T-helper 1 cell (primary cell): ENCODE data around the gene NDUFS7.

Source experiments
- DNase-seq, 5 donors: peaks; one replicate each; pipeline ENCODE4 v3.0.0-alpha.2; 2012 to 2020

The NDUFS7 gene

DNA sequence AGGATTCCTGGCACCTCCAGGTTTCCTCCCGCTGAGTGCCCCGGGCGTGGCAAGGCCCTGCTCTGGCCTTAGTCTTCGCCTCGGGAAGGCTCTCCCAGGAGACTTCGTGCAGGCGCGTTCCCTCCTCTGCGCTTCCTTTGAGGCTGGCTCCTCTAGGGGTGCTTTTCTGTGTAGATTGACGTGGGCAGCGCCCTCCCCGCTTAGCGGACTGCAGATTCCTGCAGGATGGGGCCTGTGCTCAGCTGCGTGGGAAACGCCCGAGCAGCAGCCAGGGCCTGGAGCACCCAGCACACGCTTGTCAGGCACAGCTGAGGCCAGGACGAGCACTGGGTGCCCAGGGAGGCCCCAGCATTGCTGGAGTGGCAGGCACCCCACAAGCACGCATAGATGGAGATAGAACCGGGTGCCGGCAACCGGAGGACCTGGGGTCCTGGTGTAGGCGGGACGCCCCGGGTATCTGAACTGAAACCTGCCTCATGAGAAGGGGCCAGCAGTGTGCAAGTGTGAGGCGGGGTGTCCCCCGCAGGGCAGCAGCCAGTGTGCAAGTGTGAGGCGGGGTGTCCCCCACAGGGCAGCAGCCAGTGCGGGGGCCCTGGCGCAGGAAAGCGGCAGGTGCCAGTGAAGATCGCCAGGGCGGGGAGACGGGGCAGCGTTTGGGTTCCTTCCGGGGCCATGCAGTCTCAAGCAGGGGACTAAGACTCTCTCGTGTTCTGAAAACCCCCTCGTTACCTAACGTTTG is 3.4 kb downstream of the NDUFS7 start:
- DNase-seq, result no peak

DNA sequence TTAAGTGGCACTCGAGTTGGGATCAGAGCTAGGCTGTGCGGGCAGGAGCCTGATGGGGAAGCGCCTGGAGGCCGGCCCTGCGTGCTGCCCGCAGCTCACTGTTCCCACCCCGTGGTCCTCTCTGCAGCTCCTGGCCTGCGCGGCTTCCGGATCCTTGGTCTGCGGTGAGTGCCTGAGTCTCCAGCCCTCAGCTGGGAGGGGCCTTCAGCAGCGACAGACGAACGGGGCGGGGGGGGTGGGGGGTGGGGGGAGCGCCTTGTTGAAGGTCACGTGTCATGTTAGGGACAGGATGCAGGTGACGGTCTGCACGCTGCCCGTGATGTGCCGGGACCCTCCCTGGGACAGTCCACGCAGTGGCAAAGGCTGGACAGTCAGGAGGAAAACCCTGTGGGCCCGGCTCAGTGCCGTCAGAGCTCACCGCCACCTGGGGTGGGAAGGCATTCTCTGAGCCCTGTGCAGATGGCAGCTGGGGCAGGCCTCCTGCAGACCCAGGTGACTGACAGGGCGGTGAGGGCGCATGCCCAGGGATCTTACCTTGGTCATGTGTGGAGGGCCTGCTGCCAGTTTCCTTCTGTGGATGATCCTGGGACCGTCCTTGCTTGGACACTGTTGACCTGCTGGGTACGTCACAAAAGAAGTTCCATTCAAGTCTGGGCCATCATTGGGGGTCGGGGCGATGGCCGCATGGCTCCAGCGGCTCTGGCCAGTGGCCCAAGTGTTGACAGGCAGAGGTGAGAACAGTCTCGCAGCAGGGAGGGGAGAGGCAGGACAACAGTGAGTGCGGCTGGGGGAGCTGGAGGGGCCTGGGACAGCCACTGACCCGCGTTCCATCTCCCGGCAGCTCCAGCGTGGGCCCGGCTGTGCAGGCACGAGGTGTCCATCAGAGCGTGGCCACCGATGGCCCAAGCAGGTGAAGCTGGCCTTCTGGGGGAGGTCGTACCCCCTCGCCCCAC is 4.3 kb downstream of the NDUFS7 start:
- DNase-seq, result no peak

DNA sequence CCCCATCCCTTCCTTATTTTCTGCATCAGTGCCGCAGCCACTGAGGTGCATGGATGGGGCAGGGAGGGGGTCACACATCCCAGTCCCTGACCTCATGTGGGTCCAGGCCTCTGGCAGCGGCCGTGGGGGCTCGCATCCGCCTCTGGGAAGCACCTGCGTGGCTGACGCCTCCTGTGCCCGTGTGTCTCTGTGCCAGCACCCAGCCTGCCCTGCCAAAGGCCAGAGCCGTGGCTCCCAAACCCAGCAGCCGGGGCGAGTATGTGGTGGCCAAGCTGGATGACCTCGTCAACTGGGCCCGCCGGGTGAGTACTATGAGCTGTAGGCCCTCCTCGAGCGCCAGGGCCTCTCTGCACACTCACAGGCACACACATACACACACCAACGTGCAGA is 4.9 kb downstream of the NDUFS7 start:
- no peak for DNase-seq

DNA sequence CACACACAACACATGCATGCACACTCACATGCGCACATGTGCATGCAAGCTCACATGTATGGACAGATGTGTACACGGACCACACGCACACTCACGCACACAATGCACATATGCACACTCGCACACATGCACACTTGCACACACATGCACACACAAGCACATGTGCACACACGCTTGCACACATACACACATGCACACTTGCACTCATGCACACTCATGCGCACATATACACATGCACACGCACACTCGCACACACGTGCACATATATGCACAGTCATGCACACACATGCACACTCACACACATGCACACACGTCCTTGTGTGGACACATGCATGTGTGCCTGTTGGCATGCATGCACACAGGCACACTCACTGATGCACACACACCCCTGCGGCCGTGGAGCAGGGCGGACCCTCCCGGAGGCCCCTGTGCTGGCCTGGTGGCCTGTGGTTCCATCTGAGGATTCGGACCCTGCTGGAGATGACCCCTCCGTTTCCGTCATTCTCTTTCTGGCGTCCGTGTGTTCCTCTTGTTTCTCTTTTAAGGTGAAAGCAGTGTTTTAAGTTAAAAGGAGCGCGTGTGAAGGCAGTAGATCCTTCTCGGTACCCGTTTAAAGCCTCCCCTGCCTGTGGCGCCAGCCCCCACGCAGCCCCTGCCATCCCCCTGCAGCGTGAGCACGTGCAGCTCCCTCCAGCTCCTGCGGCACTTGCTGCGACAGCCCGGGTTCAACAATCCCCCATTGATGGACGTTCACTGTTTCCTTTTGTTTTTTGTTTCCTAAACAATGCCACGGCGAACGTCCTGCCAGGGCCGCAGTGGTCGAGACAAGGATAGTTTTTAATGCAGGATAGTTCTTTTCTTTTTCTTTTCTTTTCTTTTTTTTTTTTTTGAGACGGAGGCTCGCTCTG is 5.6 kb downstream of the NDUFS7 start:
- no peak for DNase-seq

DNA sequence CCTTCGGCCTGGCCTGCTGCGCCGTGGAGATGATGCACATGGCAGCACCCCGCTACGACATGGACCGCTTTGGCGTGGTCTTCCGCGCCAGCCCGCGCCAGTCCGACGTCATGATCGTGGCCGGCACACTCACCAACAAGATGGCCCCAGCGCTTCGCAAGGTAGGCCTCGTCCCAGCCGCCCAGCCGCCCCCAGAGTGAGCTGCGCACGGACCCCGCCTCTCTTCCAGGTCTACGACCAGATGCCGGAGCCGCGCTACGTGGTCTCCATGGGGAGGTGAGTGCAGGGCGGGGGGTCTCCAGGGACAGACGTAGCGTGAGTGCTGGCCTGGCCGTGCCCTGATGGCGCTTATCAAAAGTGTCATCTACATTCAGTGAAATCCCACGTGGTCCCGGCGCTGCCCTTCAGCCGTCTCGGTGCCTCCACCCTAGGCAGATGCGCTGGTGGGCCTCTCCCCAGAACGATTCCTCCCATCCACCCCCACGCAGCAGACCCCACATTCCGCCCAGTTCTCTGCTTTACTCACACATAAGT is 7.2 kb downstream of the NDUFS7 start:
- DNase-seq, result no peak

DNA sequence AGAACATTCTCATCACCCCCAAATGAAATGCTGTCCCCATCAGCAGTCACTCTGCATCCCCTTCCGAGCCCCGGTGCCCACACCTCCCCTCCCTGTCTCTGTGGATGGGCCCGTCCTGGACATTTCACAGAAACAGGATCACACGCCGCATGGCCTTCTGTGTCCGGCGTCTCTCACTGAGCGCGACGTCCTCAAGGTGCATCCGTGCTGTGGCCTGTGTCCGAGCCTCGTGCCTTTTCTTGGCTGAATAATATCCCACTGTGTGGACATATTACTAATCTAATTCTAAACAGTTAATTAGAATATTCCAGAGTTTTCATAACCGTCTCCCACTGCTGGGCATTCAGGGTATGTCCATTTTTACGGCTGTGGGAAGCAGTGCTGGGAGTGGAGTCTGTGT is 8.7 kb downstream of the NDUFS7 start:
- no peak for DNase-seq

DNA sequence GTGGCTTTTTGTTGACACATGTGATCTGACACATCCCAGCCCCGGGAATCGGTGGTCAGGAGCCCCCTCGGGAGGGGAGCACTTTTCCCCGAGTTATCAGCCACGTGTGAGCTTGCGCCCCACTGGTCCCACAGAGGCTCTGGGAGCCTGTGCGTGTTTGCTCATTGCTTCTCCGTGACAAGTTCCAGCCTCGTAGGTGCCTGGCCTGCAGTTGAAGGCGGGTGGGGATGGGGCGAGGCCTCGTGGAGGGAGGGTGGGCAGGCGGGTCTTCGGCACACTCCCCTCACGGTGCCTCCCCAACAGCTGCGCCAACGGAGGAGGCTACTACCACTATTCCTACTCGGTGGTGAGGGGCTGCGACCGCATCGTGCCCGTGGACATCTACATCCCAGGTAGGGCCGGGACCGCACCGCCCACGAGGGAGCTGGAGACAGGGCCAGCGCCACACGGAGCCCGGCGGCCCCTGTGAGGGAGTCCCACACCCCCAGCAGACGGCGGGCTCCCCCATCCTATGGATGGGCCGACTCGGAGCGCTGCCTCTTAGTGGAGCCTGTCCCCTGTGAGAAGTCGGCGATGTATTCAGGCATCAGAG is 9.3 kb downstream of the NDUFS7 start:
- no peak for DNase-seq

DNA sequence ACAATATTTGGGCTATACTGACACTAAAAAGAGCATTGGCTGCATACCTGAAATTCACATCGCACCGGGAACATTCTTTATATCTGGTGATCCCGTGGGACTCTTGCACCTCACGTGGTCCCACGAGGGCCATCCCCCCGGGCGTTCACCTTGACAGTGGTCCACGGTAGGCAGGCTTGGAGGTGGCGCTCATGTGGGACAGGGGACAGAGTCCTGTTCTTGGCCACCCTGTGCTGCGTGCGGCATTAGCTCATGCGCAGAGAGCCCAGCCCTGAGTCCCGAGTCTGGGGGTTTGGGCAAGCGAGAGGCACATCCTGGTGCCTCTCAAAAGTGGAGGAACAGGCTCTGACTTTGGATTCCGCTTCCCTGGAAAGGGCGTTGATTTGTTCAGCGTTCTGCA is 10.1 kb downstream of the NDUFS7 start:
- no peak for DNase-seq

DNA sequence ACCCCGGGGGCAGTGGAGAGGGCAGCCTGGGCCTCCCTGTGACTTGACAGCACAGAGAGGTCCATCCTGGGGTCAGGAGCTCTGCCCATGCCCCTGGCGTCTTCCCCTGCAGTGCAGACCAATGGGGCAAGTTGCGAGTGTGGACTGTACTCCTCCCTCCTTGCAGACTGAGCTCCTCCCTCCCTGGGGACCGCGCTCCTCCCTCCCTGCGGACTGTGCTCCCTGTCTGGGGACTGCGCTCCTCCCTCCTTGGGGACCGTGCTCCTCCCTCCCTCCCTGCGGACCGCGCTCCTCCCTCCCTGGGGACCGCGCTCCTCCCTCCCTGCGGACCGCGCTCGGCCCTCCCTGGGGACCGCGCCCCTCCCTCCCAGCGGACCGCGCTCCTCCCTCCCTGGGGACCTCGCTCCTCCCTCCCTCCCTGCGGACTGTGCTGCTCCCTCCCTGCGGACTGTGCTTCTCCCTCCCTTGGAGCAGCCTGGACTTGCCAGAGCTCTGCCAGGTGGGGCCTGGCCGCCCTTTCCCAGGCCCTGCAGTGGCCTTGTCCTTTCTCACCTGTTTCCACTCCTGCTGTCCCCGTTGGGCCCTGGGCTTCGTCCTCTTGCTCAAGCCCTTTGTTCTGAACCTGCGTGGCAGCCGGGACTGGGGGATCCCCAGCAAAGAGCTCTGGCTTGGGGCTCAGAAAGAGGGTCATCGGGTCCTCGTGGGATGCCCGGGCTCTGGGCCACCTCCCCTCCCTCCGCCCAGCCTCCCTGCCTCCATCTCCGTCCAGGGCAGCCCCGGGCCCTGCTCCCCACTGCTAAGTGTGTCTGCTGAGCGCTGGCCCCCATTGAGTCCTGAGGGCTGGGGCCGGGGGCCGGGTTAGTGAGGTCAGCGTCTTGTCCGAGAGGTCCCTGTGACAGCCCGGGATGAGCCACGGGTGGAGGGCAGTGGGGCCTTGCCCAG is 10.8 kb downstream of the NDUFS7 start:
- DNase-seq, result no peak

DNA sequence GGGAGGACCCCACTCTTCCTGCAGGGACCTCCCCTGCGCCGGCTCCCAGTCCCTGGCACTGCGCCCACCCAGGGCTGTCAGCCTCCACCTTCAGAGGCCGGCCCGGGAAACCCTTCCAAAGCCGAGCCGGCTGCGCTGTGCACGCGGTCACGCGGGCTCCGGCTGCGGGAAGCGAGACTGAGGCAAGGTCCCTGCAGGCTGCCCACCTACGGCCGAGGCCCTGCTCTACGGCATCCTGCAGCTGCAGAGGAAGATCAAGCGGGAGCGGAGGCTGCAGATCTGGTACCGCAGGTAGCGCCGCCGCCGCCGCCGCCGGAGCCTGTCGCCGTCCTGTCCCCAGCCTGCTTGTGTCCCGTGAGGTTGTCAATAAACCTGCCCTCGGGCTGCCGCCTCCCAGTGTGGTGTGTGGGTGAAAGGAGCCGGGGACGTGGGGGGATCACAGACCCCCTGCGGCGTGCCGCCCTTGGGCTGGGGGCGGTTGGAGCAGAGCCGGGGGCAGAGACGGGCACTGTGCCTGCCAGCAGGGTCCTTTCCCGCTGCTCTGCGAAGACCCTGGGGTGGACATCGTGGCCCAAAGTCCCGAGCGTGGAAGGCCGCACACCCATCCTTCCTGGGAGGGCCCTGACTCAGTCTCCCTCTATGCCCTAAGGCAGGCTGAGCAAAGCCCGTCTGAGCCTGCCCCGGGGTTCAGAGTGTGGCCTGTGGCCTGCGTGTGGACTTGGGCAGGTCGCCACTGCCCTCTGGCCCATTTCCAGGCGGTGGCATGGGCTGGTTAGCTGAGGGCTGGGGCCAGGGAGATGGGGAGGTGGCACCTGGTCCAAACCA is 11.7 kb downstream of the NDUFS7 start:
- no peak for DNase-seq

DNA sequence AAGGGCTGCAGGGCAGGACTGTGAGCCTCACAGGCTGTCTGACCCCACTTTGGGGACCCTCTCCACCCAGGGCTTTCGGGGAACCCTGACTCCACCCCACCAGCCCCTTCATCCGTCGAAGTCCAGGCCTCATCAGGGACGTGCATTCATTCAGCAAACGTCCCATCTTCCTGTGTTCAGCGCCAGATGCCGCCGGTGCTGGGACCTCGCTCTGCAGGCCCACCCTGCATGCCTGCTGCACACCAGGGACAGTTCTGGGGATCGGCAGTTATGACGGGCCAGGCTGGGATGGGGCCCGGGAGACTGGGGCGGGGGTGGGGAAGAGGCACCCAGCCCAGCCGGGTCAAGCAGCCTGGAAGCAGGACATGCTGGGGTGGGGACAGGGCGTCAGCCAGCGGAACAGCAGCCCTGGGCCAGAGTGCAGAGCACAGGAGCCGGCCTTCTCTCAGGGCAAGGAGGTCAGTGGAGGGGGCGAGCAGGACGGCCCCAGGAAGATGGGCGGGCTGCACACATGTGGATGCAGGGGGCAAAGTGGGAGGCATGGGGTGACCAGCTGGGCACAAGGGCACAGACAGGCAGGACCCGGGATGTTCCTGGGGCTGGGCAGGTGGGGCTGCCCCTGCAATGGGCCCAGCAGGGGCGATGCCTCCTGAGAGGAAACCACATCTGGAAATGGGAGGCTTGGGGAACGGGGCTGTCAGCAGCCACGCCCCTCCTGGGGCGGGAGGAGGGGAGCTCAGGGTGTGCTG is 12.5 kb downstream of the NDUFS7 start:
- DNase-seq, result no peak

DNA sequence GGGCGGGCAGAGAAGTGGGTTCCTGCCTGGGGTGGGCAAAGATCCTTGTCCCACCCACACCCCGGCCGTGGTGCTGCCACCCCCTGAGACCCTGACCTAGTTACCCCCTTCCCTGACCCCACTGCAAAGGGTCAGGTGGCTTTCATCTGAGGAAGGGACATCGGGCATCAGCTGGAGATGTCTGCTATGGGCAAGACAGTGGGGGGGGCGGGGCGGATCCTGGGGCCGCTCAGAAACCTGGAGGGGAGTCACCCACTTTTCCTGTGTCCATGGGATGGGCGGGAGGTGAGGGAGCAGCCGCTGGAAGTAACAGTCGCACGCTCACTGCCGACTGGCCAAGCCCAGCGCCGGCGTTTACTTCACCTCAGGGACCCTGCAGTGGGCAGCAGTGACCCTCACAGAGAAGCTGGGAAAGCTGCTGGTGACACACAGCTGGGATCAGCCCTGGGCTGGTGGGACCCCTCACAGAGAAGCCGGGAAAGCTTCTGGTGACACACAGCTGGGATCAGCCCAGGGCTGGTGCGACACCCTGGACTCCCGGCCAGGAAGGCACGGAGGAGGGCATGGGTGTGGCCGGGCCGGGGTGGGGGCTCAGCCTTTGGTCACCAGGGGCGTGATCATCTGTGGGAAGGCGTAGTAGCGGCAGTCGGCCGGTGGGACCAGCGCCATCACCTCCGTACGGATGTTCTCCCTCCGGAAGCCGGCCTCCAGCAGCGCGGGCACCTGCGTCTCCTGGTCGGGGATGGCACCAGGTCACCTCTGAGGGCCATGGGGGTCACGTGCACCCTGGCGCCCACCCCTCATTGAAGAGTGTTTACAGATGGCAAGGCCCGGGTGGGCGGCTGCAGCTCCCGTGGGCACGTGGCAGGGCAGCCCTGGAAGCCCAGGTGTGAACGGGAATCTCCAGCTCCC is 13.3 kb downstream of the NDUFS7 start:
- DNase-seq, result no peak

DNA sequence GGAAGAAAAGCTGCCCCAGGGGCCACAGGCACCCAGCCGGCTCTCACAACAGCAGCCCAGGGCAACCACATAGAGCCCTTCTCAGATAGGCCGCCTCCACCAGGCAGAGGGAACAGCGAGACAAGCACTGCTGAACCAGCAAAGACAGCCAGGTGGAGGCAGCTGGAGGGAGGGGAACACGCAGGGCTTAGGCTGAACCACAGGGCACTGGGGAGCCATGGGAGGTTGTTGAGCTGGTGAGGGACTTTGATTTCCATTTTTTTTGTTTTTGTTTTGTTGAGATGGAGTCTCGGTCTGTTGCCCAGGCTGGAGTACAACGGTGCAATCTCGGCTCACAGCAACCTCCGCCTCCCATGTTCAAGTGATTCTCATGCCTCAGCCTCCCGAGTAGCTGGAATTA is 14.1 kb downstream of the NDUFS7 start:
- DNase-seq, result no peak

DNA sequence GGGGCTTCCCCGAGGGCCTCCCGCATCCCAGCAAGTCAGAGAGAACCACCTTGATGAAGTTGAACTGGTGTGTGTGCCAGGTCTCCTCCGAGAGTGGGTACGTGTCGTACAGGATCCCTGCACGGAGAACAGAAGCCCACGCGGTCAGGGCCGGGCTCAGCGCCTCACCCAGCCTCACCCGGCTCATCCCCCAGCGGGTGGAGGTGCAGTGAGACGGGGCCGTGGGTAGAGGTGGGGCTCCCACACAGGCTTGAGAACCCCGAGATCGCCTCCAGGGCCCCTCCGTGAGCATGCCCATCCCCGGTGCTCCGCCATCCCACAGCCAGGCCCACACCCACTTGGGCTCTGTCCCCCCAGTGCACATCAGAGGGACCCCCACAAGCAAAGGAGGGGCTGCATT is 15.4 kb downstream of the NDUFS7 start:
- no peak for DNase-seq

DNA sequence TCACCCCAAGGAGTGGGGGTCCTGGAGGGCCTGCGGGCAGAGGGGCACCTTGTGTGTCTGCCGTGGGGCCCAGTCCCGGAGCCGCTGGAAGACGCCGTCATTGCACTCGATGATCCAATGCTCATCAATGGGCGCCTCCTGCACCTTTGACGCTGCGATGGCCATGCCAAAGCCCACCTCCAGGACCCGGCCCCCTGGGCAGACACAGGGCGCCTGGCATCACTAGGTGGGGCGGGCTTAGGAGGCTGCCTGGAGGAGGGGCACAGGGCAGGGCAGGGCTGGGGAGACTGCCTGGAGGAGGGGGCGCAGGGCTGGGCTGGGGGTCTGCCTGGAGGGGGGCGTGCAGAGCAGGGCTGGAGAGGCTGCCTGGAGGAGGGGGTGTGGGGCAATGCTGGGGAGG is 16.0 kb downstream of the NDUFS7 start:
- DNase-seq, result no peak

DNA sequence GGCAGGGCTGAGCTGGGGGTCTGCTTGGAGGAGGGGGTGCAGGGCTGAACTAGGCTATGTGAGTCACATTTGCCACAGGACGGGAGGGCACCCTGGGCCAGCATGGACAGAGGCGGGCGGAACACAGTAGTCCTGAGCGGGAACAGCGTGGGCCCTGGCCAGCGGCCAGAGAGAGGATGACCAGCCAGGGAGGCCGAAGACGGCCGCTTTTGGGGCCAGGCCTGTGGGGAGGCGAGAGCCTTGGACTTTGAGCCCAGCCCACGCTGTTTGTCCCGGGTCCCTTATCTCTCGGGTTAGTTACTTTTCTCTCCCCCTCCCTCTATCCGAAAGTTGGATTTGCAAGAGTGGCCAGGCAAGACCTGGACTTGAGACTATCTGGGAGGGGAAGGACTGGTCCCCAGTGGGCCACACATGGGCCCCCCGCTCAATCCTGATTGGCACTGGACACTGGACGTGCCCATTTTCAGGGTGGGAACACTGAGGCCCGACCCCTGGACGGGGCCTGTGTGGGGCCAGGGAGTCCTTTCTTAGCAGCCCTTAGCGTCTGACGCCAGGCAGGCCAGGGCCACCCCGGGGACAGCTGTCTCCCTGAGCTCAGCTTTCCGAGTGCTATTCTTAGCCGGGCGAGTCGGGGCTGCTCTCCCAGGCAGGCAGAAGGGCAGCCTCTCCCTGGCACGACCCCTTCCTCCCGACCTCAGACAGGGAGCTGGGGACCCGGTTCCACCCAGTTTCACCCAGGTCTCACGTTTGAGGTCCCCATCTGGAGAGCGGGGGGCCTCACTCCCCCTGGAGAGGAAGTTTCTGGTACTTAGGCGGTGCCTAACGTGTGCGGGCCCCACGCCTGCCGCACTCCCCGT is 16.8 kb downstream of the NDUFS7 start:
- DNase-seq, result no peak

DNA sequence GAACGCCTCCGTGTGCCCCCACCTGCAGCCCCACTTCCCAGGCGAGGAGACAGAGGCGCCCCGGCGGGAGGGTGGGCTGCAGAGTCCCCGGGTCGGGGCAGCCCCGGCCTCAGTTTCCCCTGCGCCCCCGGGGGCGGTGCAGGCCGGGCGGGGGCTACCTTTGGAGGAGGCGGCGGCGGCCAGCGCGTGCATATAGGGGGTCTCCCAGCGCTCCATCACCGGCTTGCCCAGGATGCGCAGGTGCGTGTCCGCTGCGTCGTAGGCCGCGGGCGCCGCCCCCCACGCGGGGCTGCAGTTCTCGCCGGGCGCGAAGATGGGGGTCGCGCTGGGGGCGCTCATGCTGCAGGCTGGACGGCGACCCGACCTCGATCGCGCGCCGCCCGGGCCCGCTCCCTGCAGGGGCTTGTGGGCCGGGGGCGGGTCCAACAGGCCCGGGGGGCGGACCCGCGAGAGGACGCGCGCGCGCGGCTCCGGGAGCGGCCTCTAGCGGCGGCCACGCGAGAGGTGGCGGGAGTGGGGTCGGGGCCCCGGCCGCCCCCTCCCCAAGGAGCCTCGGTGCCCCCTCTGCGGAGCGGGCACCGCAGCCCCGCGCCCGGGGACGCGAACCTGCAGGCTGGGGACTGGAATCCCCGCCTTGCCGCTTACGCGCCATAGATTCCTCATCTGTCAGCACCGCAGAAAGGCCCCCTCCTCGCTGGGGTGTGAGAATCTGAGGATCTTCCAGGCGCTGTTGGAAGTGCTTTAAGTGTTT is 17.6 kb downstream of the NDUFS7 start, which contains the start of gene GAMT:
Gene GAMT, minus strand, starts transcription at position 405 of the 751 bp plus-strand sequence. Its CDS starts 66 bp downstream, at position 339.
- peak; percentile 38 to 59 (median 45) for DNase-seq
